H1 (cell line): ENCODE measurements around the gene TNRC6A. TPM values are rescaled to one million over a fixed set of nuclear protein-coding genes. Genes with fewer than 3 reads are reported as not detected.

Source experiments
- CTCF ChIA-PET: fragments of 300-600 bp; sonication (Branson Sonifier 250); formaldehyde crosslinking; loops from one replicate; lab custom pipeline; 2021; ENCODE audit not compliant: partially characterized antibody; lab: Charles Lee
- POLR2A ChIA-PET: fragments of 300-600 bp; sonication (Branson Sonifier 250); formaldehyde crosslinking; loops from one replicate; lab custom pipeline; 2021; ENCODE audit warnings: inconsistent platforms; ENCODE audit not compliant: partially characterized antibody; lab: Charles Lee
- DNase-seq, 2 experiments: peaks; one replicate each; pipeline versions ENCODE4 v3.0.0 to v3.0.0-alpha.2; 2010 to 2022; ENCODE audit warnings: low spot score in 2 of 2, low read depth in 1 of 2, mixed read lengths in 1 of 2
- FAIRE-seq: peaks from 2 replicates; lab custom pipeline; 2011; peaks lifted over from hg19 to GRCh38; lab: Jason Lieb, UNC
- H2AFZ ChIP-seq: 2 replicates; pipeline ENCODE4 v1.8.1; 2012; ENCODE audit warnings: low read length, inconsistent platforms
- H2AK5ac ChIP-seq: 2 replicates; pipeline ENCODE4 v1.6.1; 2013; ENCODE audit warnings: low read depth, low read length
- H2BK120ac ChIP-seq: replicated peaks from 2 replicates; pipeline ENCODE3; 2013; ENCODE audit warnings: low read depth, low read length, inconsistent platforms
- H2BK12ac ChIP-seq: 2 replicates; pipeline ENCODE4 v1.6.1; 2013; ENCODE audit warnings: low read depth, low read length
- H2BK15ac ChIP-seq: 2 replicates; pipeline ENCODE4 v1.6.1; 2013; ENCODE audit warnings: low read length
- H2BK20ac ChIP-seq: 2 replicates; pipeline ENCODE4 v1.6.1; 2013; ENCODE audit warnings: low read length
- H2BK5ac ChIP-seq: 2 replicates; pipeline ENCODE4 v1.6.1; 2013; ENCODE audit warnings: low read depth, low read length
- H3K14ac ChIP-seq: 2 replicates; pipeline ENCODE4 v1.6.1; 2013; ENCODE audit warnings: inconsistent platforms; ENCODE audit not compliant: insufficient read length
- H3K18ac ChIP-seq: 2 replicates; pipeline ENCODE4 v1.6.1; 2013; ENCODE audit warnings: low read length; ENCODE audit errors: extremely low read depth
- H3K23ac ChIP-seq: 2 replicates; pipeline ENCODE4 v1.6.1; 2013; ENCODE audit warnings: inconsistent platforms; ENCODE audit not compliant: insufficient read length
- H3K23me2 ChIP-seq: 2 replicates; pipeline ENCODE4 v1.6.1; 2013; ENCODE audit warnings: low read depth, low read length
- H3K27ac ChIP-seq: 2 replicates; pipeline ENCODE4 v1.6.1; 2011; ENCODE audit warnings: low read depth, low read length, inconsistent platforms
- H3K27me3 ChIP-seq, 4 experiments: replicated peaks in 1 of 4; 1 replicate in 1 of 4; 2 replicates in 3 of 4; pipeline versions ENCODE4 v1.6.1 to v1.8.1; 2011 to 2013; ENCODE audit warnings: low read length in 3 of 4, mild to moderate bottlenecking in 3 of 4, inconsistent platforms in 2 of 4, mixed read lengths in 2 of 4, moderate library complexity in 1 of 4; ENCODE audit not compliant: control insufficient read depth in 3 of 4, insufficient read depth in 3 of 4; ENCODE audit errors: extremely low read depth in 1 of 4
- H3K36me3 ChIP-seq, 4 experiments: 2 replicates each; pipeline versions ENCODE4 v1.6.1 to v1.8.1; 2011 to 2013; ENCODE audit warnings: mild to moderate bottlenecking in 4 of 4, low read length in 3 of 4, moderate library complexity in 2 of 4, control low read depth in 1 of 4, inconsistent platforms in 1 of 4; ENCODE audit not compliant: insufficient read depth in 4 of 4, control insufficient read depth in 2 of 4
- H3K4ac ChIP-seq: replicated peaks from 2 replicates; pipeline ENCODE3; 2013; ENCODE audit warnings: low read length, low read depth, mixed read lengths, inconsistent platforms; ENCODE audit not compliant: insufficient read length
- H3K4me1 ChIP-seq, 4 experiments: replicated peaks in 1 of 4; 1 replicate in 1 of 4; 2 replicates in 3 of 4; pipeline versions ENCODE4 v1.6.1 to v1.8.1; 2011 to 2013; ENCODE audit warnings: low read length in 3 of 4, inconsistent platforms in 2 of 4, mixed read lengths in 1 of 4; ENCODE audit not compliant: insufficient read depth in 4 of 4, control insufficient read depth in 3 of 4
- H3K4me2 ChIP-seq, 2 experiments: 2 replicates each; pipeline versions ENCODE4 v1.6.1 to v1.8.1; 2011 to 2013; ENCODE audit warnings: low read depth in 2 of 2, low read length in 2 of 2, control low read depth in 1 of 2, inconsistent platforms in 1 of 2, mild to moderate bottlenecking in 1 of 2; ENCODE audit not compliant: insufficient read depth in 1 of 2
- H3K4me3 ChIP-seq, 4 experiments: fragments of 200-600, 300-600 bp in 1 of 4; sonication (generic), shearing (Covaris generic), sonication (Bioruptor Twin) in 1 of 4; 2 replicates each; pipeline versions ENCODE4 v1.5.1 to v1.8.1; 2011 to 2016; ENCODE audit warnings: low read length in 4 of 4, low read depth in 3 of 4, control low read depth in 2 of 4, inconsistent platforms in 2 of 4, mild to moderate bottlenecking in 2 of 4, mixed read lengths in 1 of 4, moderate library complexity in 1 of 4; ENCODE audit not compliant: insufficient read depth in 2 of 4; ENCODE audit errors: extremely low read depth in 1 of 4
- H3K56ac ChIP-seq: replicated peaks from 2 replicates; pipeline ENCODE3; 2013; ENCODE audit warnings: low read depth, mild to moderate bottlenecking, mixed read lengths, low read length, inconsistent platforms; ENCODE audit not compliant: insufficient read length
- H3K79me1 ChIP-seq: 2 replicates; pipeline ENCODE4 v1.6.1; 2013; ENCODE audit warnings: low read depth, low read length, control low read depth
- H3K79me2 ChIP-seq, 2 experiments: 2 replicates each; pipeline versions ENCODE4 v1.6.1 to v1.8.1; 2012 to 2013; ENCODE audit warnings: low read length in 2 of 2, mild to moderate bottlenecking in 2 of 2, inconsistent platforms in 1 of 2; ENCODE audit not compliant: insufficient read depth in 2 of 2, control insufficient read depth in 1 of 2
- H3K9ac ChIP-seq, 4 experiments: replicated peaks in 1 of 4; 1 replicate in 1 of 4; 2 replicates in 3 of 4; pipeline versions ENCODE4 v1.6.1 to v1.8.1; 2011 to 2013; ENCODE audit warnings: low read depth in 3 of 4, low read length in 3 of 4, control low read depth in 2 of 4, mild to moderate bottlenecking in 2 of 4, moderate library complexity in 2 of 4, inconsistent platforms in 1 of 4; ENCODE audit errors: extremely low read depth in 1 of 4
- H3K9me3 ChIP-seq, 2 experiments: 2 replicates each; pipeline versions ENCODE4 v1.6.1 to v1.8.1; 2012 to 2013; ENCODE audit warnings: mild to moderate bottlenecking in 2 of 2, moderate library complexity in 2 of 2, control low read depth in 1 of 2, inconsistent platforms in 1 of 2, low read depth in 1 of 2, low read length in 1 of 2, mixed read lengths in 1 of 2; ENCODE audit not compliant: insufficient read depth in 2 of 2
- H4K20me1 ChIP-seq, 2 experiments: replicated peaks in 1 of 2; 2 replicates each; pipeline versions ENCODE3 to v1.8.1; 2011 to 2013; ENCODE audit warnings: inconsistent platforms in 2 of 2, low read length in 2 of 2, mild to moderate bottlenecking in 1 of 2; ENCODE audit not compliant: insufficient read depth in 2 of 2, control insufficient read depth in 1 of 2
- H4K5ac ChIP-seq: 2 replicates; pipeline ENCODE4 v1.6.1; 2013; ENCODE audit warnings: low read length, low read depth, mixed read lengths, inconsistent platforms; ENCODE audit not compliant: insufficient read length
- H4K8ac ChIP-seq: 2 replicates; pipeline ENCODE4 v1.8.0; 2013; ENCODE audit warnings: mild to moderate bottlenecking, moderate library complexity, low read length, inconsistent platforms; ENCODE audit not compliant: insufficient read depth; ENCODE audit errors: extremely low read depth
- H4K91ac ChIP-seq: replicated peaks from 2 replicates; pipeline ENCODE3; 2013; ENCODE audit warnings: low read length, mixed read lengths, inconsistent platforms; ENCODE audit not compliant: insufficient read length
- EGR1 ChIP-seq: IDR thresholded peaks from 2 replicates; pipeline ENCODE4 v1.6.1; 2011; ENCODE audit warnings: low read depth, low read length, borderline replicate concordance
- EZH2 ChIP-seq: fragments of 200-600 bp; sonication (generic); IDR thresholded peaks from 2 replicates; pipeline ENCODE4 v1.7.1; 2012; ENCODE audit warnings: low read depth, mild to moderate bottlenecking, moderate library complexity, low read length, inconsistent platforms; ENCODE audit not compliant: severe bottlenecking
- KDM4A ChIP-seq: IDR thresholded peaks from one replicate; pipeline ENCODE4 v1.7.1; 2012; ENCODE audit warnings: low read depth, mild to moderate bottlenecking, moderate library complexity, low read length, inconsistent platforms; ENCODE audit not compliant: severe bottlenecking
- KDM5A ChIP-seq: fragments of 200-600 bp; IDR thresholded peaks from 2 replicates; pipeline ENCODE4 v1.7.1; 2012; ENCODE audit warnings: mild to moderate bottlenecking, low read length, inconsistent platforms, mixed read lengths
- WGBS, 2 experiments: shearing (Covaris generic) in 1 of 2; methylation state at CpG; one replicate each; pipeline versions ENCODE4 v1.1.6 to v1.1.7; 2013 to 2015; ENCODE audit warnings: low lambda C conversion rate in 2 of 2, mixed read lengths in 2 of 2, inconsistent platforms in 1 of 2, low coverage in 1 of 2, missing lambda C conversion rate in 1 of 2; ENCODE audit not compliant: insufficient replicate concordance in 2 of 2, insufficient coverage in 1 of 2, insufficient read length in 1 of 2; ENCODE audit errors: extremely low coverage in 1 of 2, missing lambda C conversion rate in 1 of 2; 5-methylcytosine and 5-hydroxymethylcytosine counted together
- polyA plus RNA-seq, 7 experiments: library from polyadenylated mRNA; depleted of rRNA in 3 of 7; stranded (reverse) in 5 of 7; unstranded in 2 of 7; fragments of >200 nt in 5 of 7; fragments of 200-250 nt in 2 of 7; gene quantifications; 1 replicate in 5 of 7; 2 replicates in 1 of 7; 4 replicates in 1 of 7; pipeline versions ENCODE4 v1.2.1 to v1.2.3, GENCODE V29; 2011 to 2013; ENCODE audit warnings: missing spikeins in 2 of 7, mixed read lengths in 2 of 7
- total RNA-seq: library from RNA; stranded (reverse); fragmentation: NEBNext Ultra II Directional; extraction: Animal tissue kit (Norgen Biotek cat#: 25700); gene quantifications from 2 replicates; pipeline ENCODE4 v1.2.1, GENCODE V29; 2021

Gene TNRC6A
- total and polyA plus RNA-seq, 2 of the 8 experiments (the other 6 are each of a cell fraction or from before 2014, with no cell fraction given) = 67.6 to 103 TPM

DNA sequence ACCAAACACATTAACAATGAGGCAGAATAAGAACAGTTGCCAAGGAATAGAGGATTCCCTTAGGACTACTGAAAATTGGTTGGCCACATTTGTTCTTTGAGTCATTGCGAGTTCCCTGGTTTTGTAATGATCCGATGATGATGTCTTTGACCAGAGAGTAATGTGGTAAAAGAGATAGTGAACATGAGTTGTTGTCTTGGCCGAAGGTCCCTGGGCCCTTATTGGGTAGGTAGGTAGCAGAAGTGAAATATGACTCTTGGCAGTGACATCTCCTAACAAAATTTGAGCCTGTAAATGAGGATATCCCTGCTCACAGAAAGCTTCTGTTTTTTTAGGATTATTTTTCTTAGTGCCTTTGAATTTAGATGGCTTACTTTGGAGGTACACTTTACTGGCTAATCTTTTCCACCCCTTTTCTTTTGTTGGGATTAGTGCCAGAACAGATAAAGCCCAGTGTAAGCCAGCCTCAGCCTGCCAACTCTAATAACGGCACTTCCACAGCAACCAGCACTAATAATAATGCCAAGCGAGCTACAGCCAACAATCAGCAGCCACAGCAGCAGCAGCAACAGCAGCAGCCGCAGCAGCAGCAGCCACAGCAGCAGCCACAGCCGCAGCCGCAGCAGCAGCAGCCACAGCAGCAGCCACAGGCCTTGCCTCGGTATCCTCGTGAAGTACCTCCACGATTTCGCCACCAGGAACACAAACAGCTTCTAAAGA is 47.2 kb downstream of the TNRC6A start:
- H3K79me1 ChIP-seq = no peaks in the 10 kb centered on the region
- H3K27ac ChIP-seq = no peak overlapping the region
- no peak overlapping the region for H2BK5ac ChIP-seq
- H3K36me3 ChIP-seq = peaks cover 11 to 71% (median 55%) of the 10 kb centered on the region in 4 experiments
- no peak overlapping the region for H3K18ac ChIP-seq
- no peak overlapping the region for H3K56ac ChIP-seq
- DNase-seq (no peak), FAIRE-seq (no peak)
- no peak overlapping the region for H4K91ac ChIP-seq
- WGBS, 2 experiments = 90% methylated on average over 12 of the region's 12 CpGs; no CpG with 5 or more reads in 1 of the 2 experiments
- H3K9me3 ChIP-seq = no peaks in the 10 kb centered on the region
- H2BK120ac ChIP-seq = no peak overlapping the region
- H4K5ac ChIP-seq = no peak overlapping the region
- no peak overlapping the region for H2BK12ac ChIP-seq
- H2AK5ac ChIP-seq = no peak overlapping the region
- no peak overlapping the region for H3K14ac ChIP-seq
- no peaks in the 10 kb centered on the region for H3K23me2 ChIP-seq
- no peak overlapping the region for H2BK20ac ChIP-seq
- H4K20me1 ChIP-seq = peaks cover 13 to 19% of the 10 kb centered on the region in 2 experiments
- ChIA-PET CTCF (interaction anchor here (1.1 kb wide), 1 partner anchor 87 kb away, joined by 4 read pairs; no protein-coding TSS in a partner anchor), POLR2A (interaction anchor here (0.6 to 2.2 kb wide), 5 partner anchors 10 to 37 kb away, joined by 3 to 4 read pairs (median 3); no protein-coding TSS in a partner anchor)
- no peak overlapping the region for H3K4me2 ChIP-seq
- H4K8ac ChIP-seq = no peak overlapping the region
- H3K4me1 ChIP-seq = no peaks in the 10 kb centered on the region
- no peak overlapping the region for H3K23ac ChIP-seq
- H3K4me3 ChIP-seq = no peak overlapping the region
- H3K27me3 ChIP-seq = no peaks in the 10 kb centered on the region
- H2BK15ac ChIP-seq = no peak overlapping the region
- H3K4ac ChIP-seq = no peak overlapping the region
- H3K9ac ChIP-seq = no peak overlapping the region
- TF ChIP-seq EGR1 (no peak), KDM4A (no peak), EZH2 (no peak), KDM5A (no peak)
- TF ChIP-seq, all 59 proteins: peak for 0
- no peak overlapping the region for H2AFZ ChIP-seq
- peaks cover 8 to 96% of the 10 kb centered on the region in 2 experiments for H3K79me2 ChIP-seq
